Measurements from ENCODE around the gene RBM33. TPM values are rescaled to one million over a fixed set of nuclear protein-coding genes. Genes with fewer than 3 reads are reported as not detected.

RBM33 gene
- total and polyA plus RNA-seq, 2 of the 8 experiments (the other 6 are each of a cell fraction or from before 2014, with no cell fraction given): 16.5 to 64.6 TPM

- TF ChIP-seq HDAC2 (IDR thresholded peaks at IDR 0.05; ENCODE audit: borderline replicate concordance in 1 of 2, low read depth in 2 of 2, low read length in 2 of 2) (no peak), TAF1 (IDR thresholded peaks at IDR 0.05; ENCODE audit: low read depth, low read length) (no peak), SAP30 (IDR thresholded peaks at IDR 0.05; ENCODE audit: insufficient read depth, insufficient replicate concordance, low read length) (no peak), ZNF274 (IDR thresholded peaks at IDR 0.05; ENCODE audit: borderline replicate concordance, extremely low read depth, low read length) (no peak), TEAD4 (IDR thresholded peaks at IDR 0.05; ENCODE audit: low read depth, low read length) (no peak), CBX8 (IDR thresholded peaks at IDR 0.05; ENCODE audit: borderline replicate concordance, low read depth, low read length) (no peak), POU5F1 (IDR thresholded peaks at IDR 0.05; ENCODE audit: low read depth, low read length) (no peak), TBP (IDR thresholded peaks at IDR 0.05; ENCODE audit: low read depth, low read length) (no peak)
These were observed 32.5 kb upstream of the RBM33 start (continued) for GRCh38 chr7:155611808-155612447.
